Esophagus muscularis mucosa (tissue), 4 donors: ENCODE results near the gene RCN1. TPM values are rescaled to one million over a fixed set of nuclear protein-coding genes. Genes with fewer than 3 reads are reported as not detected.

ENCODE experiments used
- DNase-seq: peaks from one replicate; pipeline ENCODE4 v3.0.0-alpha.2; 2017; ENCODE audit errors: extremely low spot score
- H3K27ac ChIP-seq, 4 donors: fragments of 200-600 bp; sonication (generic); replicated peaks in 1 of 4; 1 replicate in 3 of 4; 2 replicates in 1 of 4; pipeline ENCODE4 v1.5.1; 2016 to 2019; ENCODE audit warnings: mild to moderate bottlenecking in 1 of 4
- H3K27me3 ChIP-seq, 4 donors: fragments of 200-600 bp; sonication (generic); one replicate each; pipeline versions ENCODE4 v1.5.1 to v1.6.0; 2016 to 2019
- H3K36me3 ChIP-seq, 4 donors: fragments of 200-600 bp; sonication (generic); one replicate each; pipeline ENCODE4 v1.5.1; 2016 to 2019
- H3K4me1 ChIP-seq, 4 donors: fragments of 200-600 bp; sonication (generic); one replicate each; pipeline ENCODE4 v1.5.1; 2016 to 2019
- H3K4me3 ChIP-seq, 4 donors: fragments of 200-600 bp; sonication (generic); 1 replicate in 2 of 4; 2 replicates in 2 of 4; pipeline ENCODE4 v1.5.1; 2016 to 2019; ENCODE audit warnings: mild to moderate bottlenecking in 4 of 4, moderate library complexity in 1 of 4
- H3K9me3 ChIP-seq, 4 donors: fragments of 200-600 bp; sonication (generic); 1 replicate in 3 of 4; 2 replicates in 1 of 4; pipeline ENCODE4 v1.5.1; 2016 to 2019
- CTCF ChIP-seq, 3 experiments: fragments of 200-600 bp in 2 of 3; fragments of 450-650 bp in 1 of 3; sonication (generic) in 2 of 3; IDR thresholded peaks; one replicate each; pipeline ENCODE4 v1.5.1; 2017 to 2019; ENCODE audit warnings: antibody characterized with exemption in 3 of 3, mild to moderate bottlenecking in 2 of 3, moderate library complexity in 1 of 3
- EP300 ChIP-seq: sonication (generic); formaldehyde crosslinking; IDR thresholded peaks from one replicate; pipeline ENCODE4 v1.6.1; 2017; ENCODE audit warnings: antibody characterized with exemption
- POLR2A ChIP-seq: fragments of 450-650 bp; IDR thresholded peaks from one replicate; pipeline ENCODE4 v1.6.1; 2017; ENCODE audit warnings: antibody characterized with exemption, moderate library complexity, mild to moderate bottlenecking, low read depth
- POLR2AphosphoS5 ChIP-seq, 2 donors: sonication (generic); formaldehyde crosslinking; IDR thresholded peaks; one replicate each; pipeline ENCODE4 v1.6.1; 2017; ENCODE audit warnings: antibody characterized with exemption in 2 of 2
- WGBS: methylation state at CpG from one replicate; pipeline ENCODE4 v1.1.5; 2018; 5-methylcytosine and 5-hydroxymethylcytosine counted together
- intact Hi-C: fragments of 100-400 bp; cut with DNase I; formaldehyde crosslinking; loops from one replicate; pipeline ENCODE4 v1.15.1; 2023
- total RNA-seq, 4 donors: library from RNA; depleted of rRNA; stranded (reverse); fragments of >200 nt; gene quantifications; one replicate each; pipeline versions ENCODE4 v1.1.0 to v1.2.1, GENCODE V29; 2016

RCN1 gene
- total RNA-seq, 4 donors from 2014 or later: 27.8 to 67.8 (median 48.8) TPM

- DNase-seq: no peak
- Histone ChIP-seq H3K4me3 (no peak overlapping the region), H3K4me1 (no peaks in the 10 kb centered on the region), H3K27ac (no peak overlapping the region), H3K36me3 (no peaks in the 10 kb centered on the region), H3K9me3 (no peaks in the 10 kb centered on the region), H3K27me3 (peaks cover 0 to 33% (median 0%) of the 10 kb centered on the region in 4 donors)
- intact Hi-C loops: no loop called here
- no peak for TF ChIP-seq POLR2AphosphoS5 (IDR thresholded peaks at IDR 0.05)
- no peak for TF ChIP-seq EP300
- no peak for TF ChIP-seq POLR2A
- no peak for TF ChIP-seq CTCF (IDR thresholded peaks at IDR 0.05)
- WGBS: 100% methylated on average over 1 of the region's 1 CpG
Measured at GRCh38 chr11:32073644-32074026, 17.2 kb upstream of the RCN1 start.

GRCh38 chr11:32079553-32079952, 11.3 kb upstream of the RCN1 start:
- Histone ChIP-seq H3K9me3 (no peaks in the 10 kb centered on the region), H3K27me3 (no peaks in the 10 kb centered on the region), H3K4me1 (peaks cover 0 to 3% (median 0%) of the 10 kb centered on the region in 4 donors), H3K36me3 (no peaks in the 10 kb centered on the region), H3K4me3 (no peak overlapping the region), H3K27ac (no peak overlapping the region)
- TF ChIP-seq CTCF (IDR thresholded peaks at IDR 0.05) (no peak), POLR2AphosphoS5 (IDR thresholded peaks at IDR 0.05) (no peak), EP300 (no peak), POLR2A (no peak)
- DNase-seq: no peak
- 71% methylated on average over 4 of the region's 4 CpGs for WGBS
- intact Hi-C loops: no loop called here

- 98% methylated on average over 2 of the region's 2 CpGs for WGBS
- Histone ChIP-seq H3K27ac (no peak overlapping the region), H3K4me1 (peaks cover 0 to 3% (median 0%) of the 10 kb centered on the region in 4 donors), H3K4me3 (no peak overlapping the region), H3K9me3 (no peaks in the 10 kb centered on the region), H3K27me3 (no peaks in the 10 kb centered on the region), H3K36me3 (no peaks in the 10 kb centered on the region)
- intact Hi-C loops: no loop called here
- DNase-seq: no peak
- TF ChIP-seq EP300 (no peak), POLR2AphosphoS5 (IDR thresholded peaks at IDR 0.05) (no peak), POLR2A (no peak), CTCF (IDR thresholded peaks at IDR 0.05) (no peak)
Measured at GRCh38 chr11:32080361-32080980, 10.4 kb upstream of the RCN1 start.

- H3K4me3 ChIP-seq: no peak overlapping the region
- intact Hi-C loops: no loop called here
- no peak overlapping the region for H3K27ac ChIP-seq
- H3K36me3 ChIP-seq: no peaks in the 10 kb centered on the region
- TF ChIP-seq EP300 (no peak), CTCF (IDR thresholded peaks at IDR 0.05) (no peak), POLR2AphosphoS5 (IDR thresholded peaks at IDR 0.05) (no peak), POLR2A (no peak)
- H3K9me3 ChIP-seq: no peaks in the 10 kb centered on the region
- H3K4me1 ChIP-seq: peaks cover 0 to 3% (median 0%) of the 10 kb centered on the region in 4 donors
- 75% methylated on average over 3 of the region's 3 CpGs for WGBS
- DNase-seq: no peak
- no peaks in the 10 kb centered on the region for H3K27me3 ChIP-seq
Measured at GRCh38 chr11:32081129-32081641, 9.7 kb upstream of the RCN1 start.

- intact Hi-C loops: no loop called here
- Histone ChIP-seq H3K9me3 (no peaks in the 10 kb centered on the region), H3K27me3 (no peaks in the 10 kb centered on the region), H3K36me3 (no peaks in the 10 kb centered on the region), H3K4me1 (peaks cover 0 to 3% (median 0%) of the 10 kb centered on the region in 4 donors), H3K27ac (no peak overlapping the region), H3K4me3 (no peak overlapping the region)
- DNase-seq: no peak
- TF ChIP-seq CTCF (IDR thresholded peaks at IDR 0.05) (no peak), POLR2AphosphoS5 (IDR thresholded peaks at IDR 0.05) (no peak), POLR2A (no peak), EP300 (no peak)
- 85% methylated on average over 1 of the region's 1 CpG for WGBS
Measured at GRCh38 chr11:32081901-32082300, 9.0 kb upstream of the RCN1 start.
